GM23248 (cell line): ENCODE data around the gene RPL26.

ENCODE experiments used
- EZH2 ChIP-seq: fragments of 200-600 bp; sonication (generic); IDR thresholded peaks from 2 replicates; pipeline ENCODE4 v1.6.1; 2018; ENCODE audit warnings: antibody characterized with exemption, mild to moderate bottlenecking; ENCODE audit not compliant: insufficient read depth, poor library complexity, severe bottlenecking
- EZH2phosphoT487 ChIP-seq: fragments of 200-600 bp; sonication (generic); IDR thresholded peaks from 2 replicates; pipeline ENCODE4 v1.6.1; 2018; ENCODE audit warnings: antibody characterized with exemption, moderate library complexity, mild to moderate bottlenecking, low read depth; ENCODE audit not compliant: insufficient read depth

DNA sequence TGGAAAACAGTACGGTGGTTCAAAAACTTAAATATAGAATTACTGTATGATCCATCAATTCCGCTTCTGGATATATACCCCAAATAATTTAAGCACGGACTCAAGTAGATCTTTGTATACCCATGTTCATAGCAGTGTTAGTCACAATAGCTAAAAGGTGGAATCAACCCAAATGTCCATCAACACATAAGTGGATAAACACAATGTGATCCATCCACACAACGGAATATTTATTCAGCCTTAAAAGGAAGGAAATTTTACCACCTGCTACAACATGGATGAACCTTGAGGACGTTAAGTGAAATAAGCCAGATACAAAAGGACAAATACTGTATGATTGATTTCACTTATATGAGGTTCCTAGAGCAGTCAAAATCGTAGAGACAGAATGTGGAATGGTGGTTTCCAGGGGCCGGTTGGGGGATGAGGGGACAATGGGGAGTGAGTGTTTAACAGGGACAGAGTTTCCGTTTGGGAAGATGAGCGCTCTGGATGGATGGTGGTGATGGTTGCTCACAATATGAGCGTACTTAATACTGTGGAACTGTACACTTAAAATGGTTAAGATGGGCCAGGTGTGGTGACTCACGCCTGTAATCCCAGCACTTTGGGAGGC, 20.0 kb upstream of the RPL26 start:
- no peak for TF ChIP-seq EZH2
- no peak for TF ChIP-seq EZH2phosphoT487
